Natural killer cell (primary cell): ENCODE data around the gene JADE2. TPM values are rescaled to one million over a fixed set of nuclear protein-coding genes. Genes with fewer than 3 reads are reported as not detected.

Source experiments
- ATAC-seq, 3 donors: fragments of 150-1000 bp in 2 of 3; fragments of 200-7000 bp in 1 of 3; cut with Tn5 transposase; 1 replicate in 1 of 3; 2 replicates in 2 of 3; pipeline ENCODE4 v1.10.0; 2021; ENCODE audit warnings: mild to moderate bottlenecking in 2 of 3, moderate library complexity in 2 of 3
- DNase-seq, 2 donors: peaks; one replicate each; pipeline versions ENCODE4 v3.0.0 to v3.0.0-alpha.2; 2013 to 2021; ENCODE audit warnings: mixed read lengths in 1 of 2
- H3K27ac ChIP-seq: one replicate; pipeline ENCODE4 v1.5.1; 2013; ENCODE audit warnings: mild to moderate bottlenecking, low read length
- H3K27me3 ChIP-seq: one replicate; pipeline ENCODE4 v1.6.1; 2013; ENCODE audit warnings: low read length; ENCODE audit not compliant: control insufficient read depth, insufficient read depth
- H3K36me3 ChIP-seq: one replicate; pipeline ENCODE4 v1.6.1; 2013; ENCODE audit warnings: low read length; ENCODE audit not compliant: control insufficient read depth, insufficient read depth
- H3K4me1 ChIP-seq: one replicate; pipeline ENCODE4 v1.6.1; 2013; ENCODE audit warnings: low read length; ENCODE audit not compliant: control insufficient read depth, insufficient read depth
- H3K4me3 ChIP-seq: one replicate; pipeline ENCODE4 v1.5.1; 2013; ENCODE audit warnings: low read length
- H3K9me3 ChIP-seq: one replicate; pipeline ENCODE4 v1.6.1; 2013; ENCODE audit warnings: low read length; ENCODE audit not compliant: control insufficient read depth, insufficient read depth
- H3K27ac Mint-ChIP-seq, 2 donors: one replicate each; pipeline ENCODE4 v1.8.0; 2022; ENCODE audit warnings: mild to moderate bottlenecking in 2 of 2, mixed read lengths in 2 of 2, moderate library complexity in 1 of 2
- H3K27me3 Mint-ChIP-seq, 2 donors: one replicate each; pipeline ENCODE4 v1.8.0; 2022; ENCODE audit warnings: low read depth in 2 of 2, mixed read lengths in 2 of 2
- H3K36me3 Mint-ChIP-seq: one replicate; pipeline ENCODE4 v1.8.0; 2022; ENCODE audit warnings: mixed read lengths
- H3K4me1 Mint-ChIP-seq, 2 donors: one replicate each; pipeline ENCODE4 v1.8.0; 2022; ENCODE audit warnings: mixed read lengths in 2 of 2
- H3K4me3 Mint-ChIP-seq: one replicate; pipeline ENCODE4 v1.8.0; 2022; ENCODE audit warnings: mild to moderate bottlenecking, moderate library complexity, mixed read lengths
- H3K9me3 Mint-ChIP-seq, 2 donors: one replicate each; pipeline ENCODE4 v1.8.0; 2022; ENCODE audit warnings: mixed read lengths in 2 of 2
- CTCF ChIP-seq: fragments of 200-600 bp; IDR thresholded peaks from one replicate; pipeline ENCODE4 v1.8.0; 2022; ENCODE audit warnings: antibody characterized with exemption
- WGBS: methylation state at CpG from one replicate; pipeline ENCODE4 v1.1.7; 2013; ENCODE audit warnings: missing lambda C conversion rate; ENCODE audit not compliant: insufficient coverage; 5-methylcytosine and 5-hydroxymethylcytosine counted together
- intact Hi-C: fragments of 100-400 bp; cut with micrococcal nuclease; formaldehyde crosslinking; loops from one replicate; pipeline ENCODE4 v1.14.2; 2022
- total RNA-seq, 4 donors: library from RNA; stranded (reverse); fragments of 120-200 nt in 1 of 4; gene quantifications; one replicate each; pipeline versions ENCODE4 v1.2.3 to v1.2.4, GENCODE V29; 2013 to 2022

Gene JADE2
- total RNA-seq, 3 donors from 2014 or later (not counting 1 experiment from before 2014, with no cell fraction given), result 130 to 174 (median 173) TPM

- Histone ChIP-seq H3K27me3 (no peaks in the 10 kb centered on the region), H3K27ac (no peak overlapping the region), H3K9me3 (no peaks in the 10 kb centered on the region), H3K4me3 (no peak overlapping the region), H3K4me1 (peaks cover 4% of the 10 kb centered on the region), H3K36me3 (no peaks in the 10 kb centered on the region)
- Mint-ChIP-seq H3K9me3 (no peaks in the 10 kb centered on the region), H3K36me3 (no peaks in the 10 kb centered on the region), H3K4me1 (peaks cover 5 to 12% of the 10 kb centered on the region in 2 donors), H3K4me3 (no peak overlapping the region), H3K27ac (no peak overlapping the region), H3K27me3 (peaks cover 0 to 4% of the 10 kb centered on the region in 2 donors)
- DNase-seq (no peak), ATAC-seq (no peak)
- intact Hi-C loops, result no loop called here
- 83% methylated on average over 5 of the region's 5 CpGs for WGBS
- no peak for TF ChIP-seq CTCF
These were observed 65.7 kb downstream of the JADE2 start for GRCh38 chr5:134590992-134591659.

GRCh38 chr5:134592141-134592746 is 66.8 kb downstream of the JADE2 start:
- no peak for DNase-seq
- H3K27ac ChIP-seq, result no peak overlapping the region
- H3K27me3 ChIP-seq, result no peaks in the 10 kb centered on the region
- H3K9me3 ChIP-seq, result no peaks in the 10 kb centered on the region
- no peak for TF ChIP-seq CTCF
- intact Hi-C loops, result no loop called here
- H3K36me3 Mint-ChIP-seq, result no peaks in the 10 kb centered on the region
- no peaks in the 10 kb centered on the region for H3K9me3 Mint-ChIP-seq
- 43% methylated on average over 6 of the region's 7 CpGs for WGBS
- no peaks in the 10 kb centered on the region for H3K4me1 ChIP-seq
- H3K27ac Mint-ChIP-seq, result no peak overlapping the region
- no peaks in the 10 kb centered on the region for H3K36me3 ChIP-seq
- peaks cover under 1 to 6% of the 10 kb centered on the region in 2 donors for H3K4me1 Mint-ChIP-seq
- no peak overlapping the region for H3K4me3 Mint-ChIP-seq
- H3K27me3 Mint-ChIP-seq, result peaks cover 0 to 4% of the 10 kb centered on the region in 2 donors
- H3K4me3 ChIP-seq, result no peak overlapping the region
- no peak for ATAC-seq

GRCh38 chr5:134594336-134594735 is 68.9 kb downstream of the JADE2 start:
- no peak for ATAC-seq
- Mint-ChIP-seq H3K9me3 (no peaks in the 10 kb centered on the region), H3K4me3 (no peak overlapping the region), H3K27ac (no peak overlapping the region), H3K27me3 (peaks cover 0 to 4% of the 10 kb centered on the region in 2 donors), H3K4me1 (peaks cover 0 to 6% of the 10 kb centered on the region in 2 donors), H3K36me3 (no peaks in the 10 kb centered on the region)
- TF ChIP-seq CTCF, result no peak
- Histone ChIP-seq H3K4me1 (no peaks in the 10 kb centered on the region), H3K36me3 (no peaks in the 10 kb centered on the region), H3K27ac (no peak overlapping the region), H3K27me3 (no peaks in the 10 kb centered on the region), H3K4me3 (no peak overlapping the region), H3K9me3 (no peaks in the 10 kb centered on the region)
- 79% methylated on average over 7 of the region's 7 CpGs for WGBS
- DNase-seq, result no peak
- intact Hi-C loops, result no loop called here
